ENCODE measurements around the gene DCP2. TPM values are rescaled to one million over a fixed set of nuclear protein-coding genes. Genes with fewer than 3 reads are reported as not detected.

Gene DCP2
- total RNA-seq, 5 donors from 2014 or later (not counting 1 experiment from before 2014, with no cell fraction given) = 68.6 to 88.5 (median 71.9) TPM

DNA sequence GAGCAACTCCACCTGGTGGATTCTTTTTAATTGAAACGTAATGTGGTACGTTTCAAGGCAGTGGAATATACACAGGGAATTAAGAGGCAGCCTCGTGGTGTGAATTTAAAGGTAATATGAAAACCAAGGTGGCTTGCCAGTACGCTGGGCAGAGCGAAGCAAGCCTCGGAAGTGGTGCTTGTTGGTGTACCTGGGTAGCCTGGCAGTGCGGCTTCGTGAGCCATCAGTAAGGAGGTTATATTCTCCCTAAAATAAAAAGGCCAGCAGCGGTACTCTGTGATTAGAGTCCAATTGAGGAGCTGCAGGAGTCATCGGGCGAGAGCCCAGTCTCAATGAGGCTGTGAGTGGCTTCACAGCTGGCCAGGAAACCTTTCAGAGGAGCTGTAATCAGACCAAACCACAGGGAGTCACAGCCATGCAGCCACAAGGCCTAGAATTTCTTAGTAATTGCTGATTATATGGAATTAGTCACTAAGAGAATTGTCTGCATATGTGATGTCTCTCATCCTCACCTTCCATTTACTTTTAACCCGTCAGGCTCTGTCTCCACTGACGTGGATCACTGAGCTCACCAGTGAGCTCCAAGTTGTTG lies 57.7 kb downstream of the DCP2 start:
- no peak for ATAC-seq (replicated peaks in 1 of 4)
- ChIA-PET CTCF (no interaction called here), POLR2A (interaction anchor here in 1 of 2 donors (0.5 kb wide), 1 partner anchor 131 kb away, joined by 3 read pairs; no protein-coding TSS in a partner anchor)
- Histone ChIP-seq H3K4me3 (ENCODE audit: control insufficient read depth in 1 of 2, extremely low read depth in 1 of 2, low read length in 1 of 2) (no peak overlapping the region), H3K27me3 (replicated peaks in 1 of 2; ENCODE audit: control insufficient read depth in 2 of 2, extremely low read depth in 1 of 2, insufficient read depth in 2 of 2, low read length in 1 of 2) (peaks cover 0 to 4% of the 10 kb centered on the region in 2 experiments), H3K9me3 (no peaks in the 10 kb centered on the region), H3K4me1 (ENCODE audit: control insufficient read depth in 1 of 2, extremely low read depth in 1 of 2, insufficient read depth in 2 of 2, low read length in 2 of 2) (peaks cover 0 to 4% of the 10 kb centered on the region in 2 experiments), H3K27ac (ENCODE audit: low read length) (no peak overlapping the region), H3K36me3 (ENCODE audit: control insufficient read depth in 2 of 2, extremely low read depth in 1 of 2, insufficient read depth in 1 of 2, low read length in 1 of 2) (no peaks in the 10 kb centered on the region)
- Mint-ChIP-seq H3K27me3 (no peaks in the 10 kb centered on the region), H3K36me3 (peaks cover 20% of the 10 kb centered on the region), H3K9me3 (no peaks in the 10 kb centered on the region), H3K4me3 (no peak overlapping the region), H3K27ac (no peak overlapping the region), H3K4me1 (peaks cover 4 to 18% (median 10%) of the 10 kb centered on the region in 3 donors)
- 91% methylated on average over 9 of the region's 13 CpGs for WGBS (ENCODE audit: insufficient coverage)
- no peak for DNase-seq

DNA sequence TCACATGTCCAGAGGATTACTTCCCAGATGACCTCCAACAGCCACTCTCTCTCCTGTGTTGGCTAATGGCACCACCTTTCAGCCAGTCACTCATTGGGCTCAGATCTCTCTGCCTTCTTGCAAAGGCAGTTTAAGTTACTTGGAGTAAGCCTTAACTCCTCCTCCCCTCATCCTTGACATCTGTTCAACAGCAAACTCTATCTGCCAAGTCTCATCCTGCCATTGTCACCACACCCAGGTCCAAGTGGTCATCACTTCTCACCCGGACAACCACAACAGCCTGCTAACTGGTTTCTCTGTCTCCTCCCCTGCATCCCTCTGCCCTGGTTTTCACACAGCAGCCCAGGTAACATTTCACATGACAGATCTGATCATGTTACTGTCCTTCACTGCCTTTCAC lies 58.5 kb downstream of the DCP2 start:
- H3K27ac ChIP-seq (ENCODE audit: low read length) = no peak overlapping the region
- no peaks in the 10 kb centered on the region for H3K9me3 ChIP-seq
- no peak overlapping the region for H3K4me3 Mint-ChIP-seq
- H3K27ac Mint-ChIP-seq = peak overlapping the region; percentile 8 to 29
- H3K27me3 Mint-ChIP-seq = no peaks in the 10 kb centered on the region
- peaks cover 0 to 4% of the 10 kb centered on the region in 2 experiments for H3K4me1 ChIP-seq (ENCODE audit: control insufficient read depth in 1 of 2, extremely low read depth in 1 of 2, insufficient read depth in 2 of 2, low read length in 2 of 2)
- H3K36me3 ChIP-seq (ENCODE audit: control insufficient read depth in 2 of 2, extremely low read depth in 1 of 2, insufficient read depth in 1 of 2, low read length in 1 of 2) = no peaks in the 10 kb centered on the region
- DNase-seq = no peak
- H3K36me3 Mint-ChIP-seq = peaks cover 19% of the 10 kb centered on the region
- CTCF ChIA-PET = no interaction called here
- H3K4me3 ChIP-seq (ENCODE audit: control insufficient read depth in 1 of 2, extremely low read depth in 1 of 2, low read length in 1 of 2) = no peak overlapping the region
- POLR2A ChIA-PET = interaction anchor here in 1 of 2 donors (0.5 kb wide), 1 partner anchor 132 kb away, joined by 3 read pairs; no protein-coding TSS in a partner anchor
- H3K9me3 Mint-ChIP-seq = no peaks in the 10 kb centered on the region
- WGBS (ENCODE audit: insufficient coverage) = 78% methylated on average over 1 of the region's 1 CpG
- peaks cover 4 to 18% (median 6%) of the 10 kb centered on the region in 3 donors for H3K4me1 Mint-ChIP-seq
- peaks cover 0 to 4% of the 10 kb centered on the region in 2 experiments for H3K27me3 ChIP-seq (replicated peaks in 1 of 2; ENCODE audit: control insufficient read depth in 2 of 2, extremely low read depth in 1 of 2, insufficient read depth in 2 of 2, low read length in 1 of 2)
- ATAC-seq (replicated peaks in 1 of 4) = no peak

DNA sequence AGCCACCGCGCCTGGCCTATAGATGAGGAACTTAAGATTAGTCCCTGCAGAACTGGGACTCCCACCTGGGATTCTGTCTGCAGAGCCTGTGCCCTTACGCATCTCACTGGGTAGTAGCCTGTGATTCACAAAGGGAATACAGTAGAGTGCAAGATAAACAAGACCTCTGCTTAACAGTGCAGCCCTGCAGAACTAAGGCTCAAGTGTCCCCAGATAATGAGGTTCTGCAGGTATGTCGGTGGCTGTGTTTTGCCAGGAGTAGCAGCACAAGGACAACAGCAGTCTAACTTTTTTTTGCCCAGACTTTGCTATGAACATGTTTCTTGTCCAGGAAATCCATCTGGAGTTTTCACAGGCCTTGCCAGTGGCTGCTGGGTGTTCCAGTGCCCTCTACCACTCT lies 59.7 kb downstream of the DCP2 start:
- H3K36me3 ChIP-seq (ENCODE audit: control insufficient read depth in 2 of 2, extremely low read depth in 1 of 2, insufficient read depth in 1 of 2, low read length in 1 of 2) = no peaks in the 10 kb centered on the region
- Mint-ChIP-seq H3K4me1 (peaks cover 7 to 21% (median 9%) of the 10 kb centered on the region in 3 donors), H3K36me3 (peaks cover 19% of the 10 kb centered on the region), H3K4me3 (no peak overlapping the region), H3K27me3 (no peaks in the 10 kb centered on the region), H3K27ac (no peak overlapping the region), H3K9me3 (no peaks in the 10 kb centered on the region)
- DNase-seq = no peak
- no peak overlapping the region for H3K4me3 ChIP-seq (ENCODE audit: control insufficient read depth in 1 of 2, extremely low read depth in 1 of 2, low read length in 1 of 2)
- H3K9me3 ChIP-seq = no peaks in the 10 kb centered on the region
- POLR2A ChIA-PET = interaction anchor here in 1 of 2 donors (0.6 kb wide), 1 partner anchor 17 kb away, joined by 3 read pairs; no protein-coding TSS in a partner anchor
- CTCF ChIA-PET = no interaction called here
- no peak overlapping the region for H3K27ac ChIP-seq (ENCODE audit: low read length)
- WGBS (ENCODE audit: insufficient coverage) = 97% methylated on average over 4 of the region's 4 CpGs
- peaks cover 0 to 4% of the 10 kb centered on the region in 2 experiments for H3K27me3 ChIP-seq (replicated peaks in 1 of 2; ENCODE audit: control insufficient read depth in 2 of 2, extremely low read depth in 1 of 2, insufficient read depth in 2 of 2, low read length in 1 of 2)
- no peak for ATAC-seq (replicated peaks in 1 of 4)
- peaks cover 4 to 7% of the 10 kb centered on the region in 2 experiments for H3K4me1 ChIP-seq (ENCODE audit: control insufficient read depth in 1 of 2, extremely low read depth in 1 of 2, insufficient read depth in 2 of 2, low read length in 2 of 2)

DNA sequence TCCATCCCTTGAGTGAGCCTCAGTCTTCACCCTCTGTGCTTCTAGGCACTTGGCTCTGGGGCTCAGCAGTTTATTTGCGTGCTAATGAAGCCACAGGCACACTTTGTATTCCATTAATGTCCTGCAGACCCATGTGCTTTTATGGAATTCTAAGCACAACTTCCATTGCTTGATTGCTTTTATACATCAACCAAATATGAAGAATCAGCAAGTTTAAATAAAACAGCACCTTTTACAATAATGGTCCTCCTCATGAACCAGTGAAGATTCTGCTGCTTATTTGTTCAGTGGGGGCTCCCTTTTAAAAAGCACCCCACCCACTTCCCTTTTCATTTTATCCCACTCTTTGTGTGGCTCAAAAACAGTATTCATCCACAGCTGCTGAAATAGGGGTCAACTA lies 60.2 kb downstream of the DCP2 start:
- no peak overlapping the region for H3K4me3 Mint-ChIP-seq
- POLR2A ChIA-PET = interaction anchor here in 1 of 2 donors (0.6 kb wide), 1 partner anchor 17 kb away, joined by 3 read pairs; no protein-coding TSS in a partner anchor
- Histone ChIP-seq H3K4me3 (ENCODE audit: control insufficient read depth in 1 of 2, extremely low read depth in 1 of 2, low read length in 1 of 2) (no peak overlapping the region), H3K9me3 (no peaks in the 10 kb centered on the region), H3K36me3 (ENCODE audit: control insufficient read depth in 2 of 2, extremely low read depth in 1 of 2, insufficient read depth in 1 of 2, low read length in 1 of 2) (no peaks in the 10 kb centered on the region), H3K27me3 (replicated peaks in 1 of 2; ENCODE audit: control insufficient read depth in 2 of 2, extremely low read depth in 1 of 2, insufficient read depth in 2 of 2, low read length in 1 of 2) (peaks cover 0 to 4% of the 10 kb centered on the region in 2 experiments), H3K4me1 (ENCODE audit: control insufficient read depth in 1 of 2, extremely low read depth in 1 of 2, insufficient read depth in 2 of 2, low read length in 2 of 2) (peaks cover 4 to 8% of the 10 kb centered on the region in 2 experiments), H3K27ac (ENCODE audit: low read length) (no peak overlapping the region)
- 100% methylated on average over 1 of the region's 1 CpG for WGBS (ENCODE audit: insufficient coverage)
- H3K36me3 Mint-ChIP-seq = peaks cover 19% of the 10 kb centered on the region
- no peaks in the 10 kb centered on the region for H3K27me3 Mint-ChIP-seq
- no peak overlapping the region for H3K27ac Mint-ChIP-seq
- DNase-seq = no peak
- CTCF ChIA-PET = no interaction called here
- peaks cover 10 to 21% (median 11%) of the 10 kb centered on the region in 3 donors for H3K4me1 Mint-ChIP-seq
- ATAC-seq (replicated peaks in 1 of 4) = no peak
- no peaks in the 10 kb centered on the region for H3K9me3 Mint-ChIP-seq

DNA sequence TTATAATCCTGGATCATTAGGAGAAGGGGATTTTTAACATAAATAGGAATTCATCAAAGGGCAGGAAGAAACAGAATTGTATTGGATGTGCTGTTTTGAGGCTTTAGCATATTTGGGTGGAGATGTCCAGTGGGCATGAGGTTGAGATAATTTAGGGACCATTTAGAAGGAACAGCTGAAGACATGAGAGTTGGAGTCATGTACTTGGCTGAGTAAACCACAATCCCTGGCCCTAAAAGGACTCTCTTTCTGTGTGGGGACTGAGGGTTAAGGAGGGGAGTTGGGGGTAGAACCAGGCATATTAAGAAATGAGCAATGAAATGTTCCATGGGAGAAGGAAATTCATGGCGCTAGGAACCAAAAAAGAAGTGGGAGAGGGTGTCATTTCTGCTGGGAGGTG lies 61.5 kb downstream of the DCP2 start:
- H3K27ac Mint-ChIP-seq = no peak overlapping the region
- Histone ChIP-seq H3K4me1 (ENCODE audit: control insufficient read depth in 1 of 2, extremely low read depth in 1 of 2, insufficient read depth in 2 of 2, low read length in 2 of 2) (peaks cover under 1 to 8% of the 10 kb centered on the region in 2 experiments), H3K9me3 (no peaks in the 10 kb centered on the region), H3K36me3 (ENCODE audit: control insufficient read depth in 2 of 2, extremely low read depth in 1 of 2, insufficient read depth in 1 of 2, low read length in 1 of 2) (no peaks in the 10 kb centered on the region), H3K27me3 (replicated peaks in 1 of 2; ENCODE audit: control insufficient read depth in 2 of 2, extremely low read depth in 1 of 2, insufficient read depth in 2 of 2, low read length in 1 of 2) (peaks cover 0 to 4% of the 10 kb centered on the region in 2 experiments), H3K27ac (ENCODE audit: low read length) (no peak overlapping the region), H3K4me3 (ENCODE audit: control insufficient read depth in 1 of 2, extremely low read depth in 1 of 2, low read length in 1 of 2) (no peak overlapping the region)
- no peak for ATAC-seq (replicated peaks in 1 of 4)
- whole genome bisulfite sequencing (ENCODE audit: insufficient coverage) = 87% methylated on average over 1 of the region's 1 CpG
- H3K27me3 Mint-ChIP-seq = no peaks in the 10 kb centered on the region
- H3K36me3 Mint-ChIP-seq = peaks cover 19% of the 10 kb centered on the region
- DNase-seq = no peak
- H3K4me1 Mint-ChIP-seq = peaks cover 5 to 15% (median 11%) of the 10 kb centered on the region in 3 donors
- POLR2A ChIA-PET = no interaction called here
- H3K9me3 Mint-ChIP-seq = no peaks in the 10 kb centered on the region
- CTCF ChIA-PET = no interaction called here
- no peak overlapping the region for H3K4me3 Mint-ChIP-seq

DNA sequence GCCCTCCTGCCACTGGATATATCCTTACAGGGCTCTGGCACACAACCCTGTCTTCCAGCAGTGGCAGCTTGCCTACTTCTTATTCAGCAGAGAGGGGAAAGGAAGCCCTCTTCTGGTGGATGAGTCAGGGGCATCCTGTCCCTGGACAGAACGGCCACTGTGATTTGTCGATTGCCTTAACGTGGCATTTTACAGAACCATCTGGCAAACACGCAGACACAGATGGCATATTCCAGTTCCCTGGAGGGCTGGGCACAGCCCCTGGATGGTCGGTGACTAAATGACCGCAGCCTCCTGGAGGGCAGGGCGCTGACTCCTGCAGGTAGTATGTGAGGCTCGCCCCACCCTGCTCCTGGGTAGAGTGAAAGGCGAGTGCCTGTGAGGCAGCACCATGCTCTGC lies 62.1 kb downstream of the DCP2 start:
- H3K4me3 Mint-ChIP-seq = no peak overlapping the region
- H3K4me1 Mint-ChIP-seq = peaks cover 5 to 12% (median 11%) of the 10 kb centered on the region in 3 donors
- ChIA-PET CTCF (no interaction called here), POLR2A (no interaction called here)
- H3K27ac ChIP-seq (ENCODE audit: low read length) = no peak overlapping the region
- no peaks in the 10 kb centered on the region for H3K9me3 ChIP-seq
- ATAC-seq (replicated peaks in 1 of 4) (no peak), DNase-seq (no peak)
- H3K36me3 ChIP-seq (ENCODE audit: control insufficient read depth in 2 of 2, extremely low read depth in 1 of 2, insufficient read depth in 1 of 2, low read length in 1 of 2) = no peaks in the 10 kb centered on the region
- no peak overlapping the region for H3K27ac Mint-ChIP-seq
- H3K27me3 ChIP-seq (replicated peaks in 1 of 2; ENCODE audit: control insufficient read depth in 2 of 2, extremely low read depth in 1 of 2, insufficient read depth in 2 of 2, low read length in 1 of 2) = peaks cover 0 to 4% of the 10 kb centered on the region in 2 experiments
- H3K4me3 ChIP-seq (ENCODE audit: control insufficient read depth in 1 of 2, extremely low read depth in 1 of 2, low read length in 1 of 2) = no peak overlapping the region
- no peaks in the 10 kb centered on the region for H3K27me3 Mint-ChIP-seq
- peaks cover 19% of the 10 kb centered on the region for H3K36me3 Mint-ChIP-seq
- no peaks in the 10 kb centered on the region for H3K9me3 Mint-ChIP-seq
- 83% methylated on average over 5 of the region's 9 CpGs for WGBS (ENCODE audit: insufficient coverage)
- peaks cover 0 to 8% of the 10 kb centered on the region in 2 experiments for H3K4me1 ChIP-seq (ENCODE audit: control insufficient read depth in 1 of 2, extremely low read depth in 1 of 2, insufficient read depth in 2 of 2, low read length in 2 of 2)
